OCI-LY3 (cell line): ENCODE data around the gene KDM4C.

Experiments
- CTCF ChIP-seq: fragments of 200-600, 300-600 bp; sonication (generic); IDR thresholded peaks from 2 replicates; pipeline ENCODE4 v1.5.1; 2014; ENCODE audit warnings: antibody characterized with exemption, low read length, low read depth
- EZH2phosphoT487 ChIP-seq: fragments of 200-600 bp; shearing (Covaris generic); IDR thresholded peaks from 2 replicates; pipeline ENCODE4 v1.6.1; 2018; ENCODE audit warnings: antibody characterized with exemption, mixed run types, low read depth

GRCh38 chr9:6877671-6878161 is 119.9 kb downstream of the KDM4C start:
- TF ChIP-seq CTCF (no peak), EZH2phosphoT487 (no peak)
